Measurements from ENCODE around the gene ANO2.

- TF ChIP-seq CTCF (IDR thresholded peaks at IDR 0.05) (no peak), POLR2A (IDR thresholded peaks at IDR 0.05; ENCODE audit: low read depth) (no peak), EP300 (IDR thresholded peaks at IDR 0.05) (no peak), POLR2AphosphoS5 (IDR thresholded peaks at IDR 0.05) (no peak)
These were observed 354.7 kb downstream of the ANO2 start for GRCh38 chr12:5590316-5590715.
